Activated naive CD8-positive, alpha-beta T cell (primary cell): ENCODE measurements around the gene VSTM2B.
"Not testable (repeated sequence)": the region's sequence is repeated elsewhere in the genome, so short reads cannot be mapped to it uniquely, and the experiment has no call there.

Experiments used
- H3K27ac Mint-ChIP-seq: one replicate; pipeline ENCODE4 v1.8.0; 2021; ENCODE audit warnings: mixed read lengths
- H3K27me3 Mint-ChIP-seq: one replicate; pipeline ENCODE4 v1.8.0; 2021; ENCODE audit warnings: mixed read lengths
- H3K36me3 Mint-ChIP-seq: one replicate; pipeline ENCODE4 v1.8.0; 2021; ENCODE audit warnings: mixed read lengths
- H3K4me1 Mint-ChIP-seq: one replicate; pipeline ENCODE4 v1.8.0; 2021; ENCODE audit warnings: low read depth, mixed read lengths
- H3K4me3 Mint-ChIP-seq: one replicate; pipeline ENCODE4 v1.8.0; 2021; ENCODE audit warnings: mild to moderate bottlenecking, mixed read lengths
- H3K9me3 Mint-ChIP-seq: one replicate; pipeline ENCODE4 v1.8.0; 2021; ENCODE audit warnings: low read depth, mixed read lengths

The VSTM2B gene

DNA sequence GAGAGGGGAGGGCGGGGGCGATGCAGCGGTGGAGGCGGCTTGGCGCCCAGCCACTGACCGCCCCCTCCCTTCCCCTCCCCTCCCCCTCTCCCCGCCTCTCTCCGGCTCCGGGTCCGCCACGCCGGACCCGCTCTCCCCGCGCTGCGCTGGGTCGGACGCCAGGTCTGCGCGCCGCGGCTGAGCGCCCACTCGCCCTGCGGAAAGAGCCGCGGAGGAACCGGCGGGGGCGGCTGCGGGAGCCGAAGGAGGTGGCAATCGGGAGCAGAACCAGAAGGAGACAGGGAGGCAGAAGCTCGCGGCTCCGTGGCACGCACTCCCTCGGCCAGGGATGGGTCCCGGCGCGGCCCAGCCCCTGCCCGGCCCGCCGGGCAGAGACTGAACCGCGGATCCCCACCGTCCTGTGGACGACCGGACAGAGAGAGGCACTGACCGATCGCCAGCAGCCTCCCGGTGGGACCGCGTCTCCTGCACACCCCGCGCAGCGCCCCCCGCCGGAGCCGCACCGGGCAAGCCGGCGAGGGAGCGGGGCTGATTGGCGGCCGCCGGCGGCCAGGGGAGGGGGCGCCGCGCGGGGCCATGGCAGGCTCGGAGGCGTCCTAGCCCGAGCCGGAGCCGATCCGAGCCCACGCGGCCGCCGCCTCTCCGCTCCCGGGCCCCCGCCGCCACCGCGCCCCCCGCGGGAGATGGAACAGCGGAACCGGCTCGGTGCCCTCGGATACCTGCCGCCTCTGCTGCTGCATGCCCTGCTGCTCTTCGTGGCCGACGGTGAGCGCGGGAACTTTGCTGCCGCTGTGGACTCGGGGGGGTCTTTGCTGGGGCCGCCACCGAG lies at the start of gene VSTM2B:
TSS of gene VSTM2B (plus strand) at position 94 of the 829 bp plus-strand sequence. CDS start at position 684, 590 bp downstream.
- H3K4me1 Mint-ChIP-seq, result peaks cover 21% of the 10 kb centered on the region
- no peaks in the 10 kb centered on the region for H3K9me3 Mint-ChIP-seq
- no peak within 1 kb of the TSS for H3K27ac Mint-ChIP-seq

GRCh38 chr19:29476528-29476927 lies 49.3 kb upstream of the VSTM2B start:
- no peaks in the 10 kb centered on the region for H3K4me1 Mint-ChIP-seq
- peaks cover 5% of the 10 kb centered on the region for H3K36me3 Mint-ChIP-seq
- H3K27ac Mint-ChIP-seq, result no peak overlapping the region
- H3K9me3 Mint-ChIP-seq, result peaks cover 6% of the 10 kb centered on the region
- H3K4me3 Mint-ChIP-seq, result no peak overlapping the region
- H3K27me3 Mint-ChIP-seq, result peaks cover 16% of the 10 kb centered on the region

More for the DNA sequence above, at the start of gene VSTM2B:
- Mint-ChIP-seq H3K27me3 (peaks cover 30% of the 10 kb centered on the region), H3K36me3 (no peaks in the 10 kb centered on the region), H3K4me3 (peak within 1 kb of the TSS; percentile 65)

GRCh38 chr19:29477831-29478577 lies 47.8 kb upstream of the VSTM2B start:
- peaks cover 5% of the 10 kb centered on the region for H3K36me3 Mint-ChIP-seq
- H3K4me3 Mint-ChIP-seq, result no peak overlapping the region
- H3K27me3 Mint-ChIP-seq, result peaks cover 17% of the 10 kb centered on the region
- H3K4me1 Mint-ChIP-seq, result no peaks in the 10 kb centered on the region
- H3K9me3 Mint-ChIP-seq, result peaks cover 6% of the 10 kb centered on the region
- no peak overlapping the region for H3K27ac Mint-ChIP-seq

DNA sequence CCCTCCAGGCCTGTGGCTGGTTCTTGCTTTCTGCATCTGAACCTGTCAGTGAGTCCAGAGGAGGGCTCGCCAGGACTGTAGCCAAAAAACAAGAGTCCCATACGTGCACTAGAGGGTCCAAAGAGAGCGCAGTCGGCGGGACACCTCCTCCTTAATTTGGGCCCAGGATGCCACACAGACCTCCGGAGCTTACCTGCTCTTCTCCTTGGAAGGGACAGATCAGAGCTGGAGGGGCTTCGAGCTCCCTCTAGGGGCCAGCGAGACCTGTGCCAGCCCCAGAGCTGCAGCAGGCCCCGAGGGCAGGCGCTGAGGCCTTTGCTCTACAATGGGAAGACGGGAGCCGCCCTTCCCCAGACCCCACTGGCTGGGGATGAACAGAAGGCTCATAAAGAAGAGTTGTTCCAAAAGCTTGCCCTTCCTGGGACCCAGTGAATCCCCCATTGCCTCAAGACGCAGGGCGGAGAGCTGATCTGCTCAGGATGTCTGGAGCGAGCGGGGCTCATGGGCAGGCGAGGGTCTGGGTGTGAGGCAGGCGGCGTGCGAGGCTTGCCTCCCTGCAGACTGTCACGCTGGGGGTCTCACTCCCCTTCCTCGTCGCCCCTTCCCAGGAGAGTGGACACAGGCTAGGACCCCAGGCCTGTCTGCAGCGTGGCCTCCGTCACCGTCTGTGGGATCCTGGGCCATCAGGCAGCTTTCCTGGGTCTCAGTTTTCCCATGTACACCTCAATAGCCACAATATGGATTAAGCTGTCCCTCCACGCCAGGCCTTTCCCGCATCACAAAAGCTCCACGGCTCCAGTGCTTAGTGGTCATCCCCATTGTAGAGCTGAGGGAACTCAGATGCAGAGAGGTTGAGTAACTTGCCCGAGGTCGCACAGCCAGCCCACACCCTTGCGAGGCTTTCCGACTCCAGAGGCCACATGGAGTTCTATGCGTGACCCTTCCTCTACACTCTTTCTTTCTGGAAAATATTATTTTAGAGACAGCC lies 46.9 kb upstream of the VSTM2B start:
- H3K27ac Mint-ChIP-seq, result no peak overlapping the region
- H3K27me3 Mint-ChIP-seq, result peaks cover 15% of the 10 kb centered on the region
- peaks cover 5% of the 10 kb centered on the region for H3K36me3 Mint-ChIP-seq
- H3K9me3 Mint-ChIP-seq, result peaks cover 6% of the 10 kb centered on the region
- no peak overlapping the region for H3K4me3 Mint-ChIP-seq
- no peaks in the 10 kb centered on the region for H3K4me1 Mint-ChIP-seq

DNA sequence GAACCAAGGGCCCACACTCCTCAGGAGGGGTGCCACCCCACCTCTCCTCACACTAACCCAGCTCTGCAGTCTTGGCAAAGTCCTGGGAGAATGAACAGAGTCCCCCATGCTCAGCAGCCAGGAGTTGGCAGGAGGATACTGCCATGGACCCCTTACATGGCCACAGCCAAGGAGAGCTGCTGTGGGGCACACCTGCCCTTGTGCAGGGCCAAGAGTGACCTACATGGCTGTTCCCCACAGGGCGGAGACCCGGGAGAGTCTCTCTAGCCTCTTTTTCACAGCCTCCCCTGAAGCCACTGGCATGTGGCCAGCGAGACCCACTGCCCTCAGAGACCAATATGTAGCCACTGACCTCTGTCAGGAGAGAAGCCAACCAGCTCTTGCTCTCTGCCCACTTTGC lies 45.9 kb upstream of the VSTM2B start:
- peaks cover 19% of the 10 kb centered on the region for H3K27me3 Mint-ChIP-seq
- peaks cover 5% of the 10 kb centered on the region for H3K36me3 Mint-ChIP-seq
- H3K27ac Mint-ChIP-seq, result no peak overlapping the region
- H3K9me3 Mint-ChIP-seq, result peaks cover 6% of the 10 kb centered on the region
- no peak overlapping the region for H3K4me3 Mint-ChIP-seq
- H3K4me1 Mint-ChIP-seq, result no peaks in the 10 kb centered on the region

DNA sequence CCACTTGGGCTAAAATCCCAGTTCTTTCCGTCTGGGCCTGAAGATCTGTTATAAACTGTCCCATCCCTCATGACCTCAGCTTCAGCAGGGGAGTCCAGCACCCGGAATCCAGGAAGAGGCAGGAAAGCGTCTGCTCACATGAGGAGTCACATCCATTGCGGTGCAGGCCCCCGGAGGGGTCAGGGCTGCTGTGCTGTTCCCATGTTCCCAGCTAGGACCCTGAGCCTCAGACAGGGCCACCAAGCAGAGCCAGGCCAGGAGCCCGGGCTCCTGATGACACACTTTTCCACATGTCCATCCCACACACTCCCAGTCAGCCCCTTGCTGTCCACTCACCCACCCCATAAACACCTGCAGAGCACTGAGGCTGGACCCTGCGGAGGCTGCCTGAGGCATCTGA lies 45.3 kb upstream of the VSTM2B start:
- Mint-ChIP-seq H3K4me1 (no peaks in the 10 kb centered on the region), H3K27me3 (peaks cover 17% of the 10 kb centered on the region), H3K9me3 (peaks cover 6% of the 10 kb centered on the region), H3K27ac (no peak overlapping the region), H3K36me3 (peaks cover 5% of the 10 kb centered on the region), H3K4me3 (no peak overlapping the region)

GRCh38 chr19:29482855-29483640 lies 42.7 kb upstream of the VSTM2B start:
- H3K27me3 Mint-ChIP-seq, result peaks cover 19% of the 10 kb centered on the region
- H3K9me3 Mint-ChIP-seq, result peaks cover 6% of the 10 kb centered on the region
- no peak overlapping the region for H3K27ac Mint-ChIP-seq
- H3K4me1 Mint-ChIP-seq, result no peaks in the 10 kb centered on the region
- H3K4me3 Mint-ChIP-seq, result no peak overlapping the region
- peaks cover 5% of the 10 kb centered on the region for H3K36me3 Mint-ChIP-seq

- Mint-ChIP-seq H3K27me3 (peaks cover 21% of the 10 kb centered on the region), H3K36me3 (peaks cover 5% of the 10 kb centered on the region), H3K9me3 (peaks cover 6% of the 10 kb centered on the region), H3K27ac (no peak overlapping the region), H3K4me1 (no peaks in the 10 kb centered on the region), H3K4me3 (no peak overlapping the region)
Observed at GRCh38 chr19:29483641-29483920, 42.2 kb upstream of the VSTM2B start.

- Mint-ChIP-seq H3K27me3 (peaks cover 21% of the 10 kb centered on the region), H3K9me3 (peaks cover 6% of the 10 kb centered on the region), H3K4me1 (no peaks in the 10 kb centered on the region), H3K4me3 (no peak overlapping the region), H3K36me3 (peaks cover 5% of the 10 kb centered on the region), H3K27ac (no peak overlapping the region)
Observed at GRCh38 chr19:29483944-29484581, 41.7 kb upstream of the VSTM2B start.

DNA sequence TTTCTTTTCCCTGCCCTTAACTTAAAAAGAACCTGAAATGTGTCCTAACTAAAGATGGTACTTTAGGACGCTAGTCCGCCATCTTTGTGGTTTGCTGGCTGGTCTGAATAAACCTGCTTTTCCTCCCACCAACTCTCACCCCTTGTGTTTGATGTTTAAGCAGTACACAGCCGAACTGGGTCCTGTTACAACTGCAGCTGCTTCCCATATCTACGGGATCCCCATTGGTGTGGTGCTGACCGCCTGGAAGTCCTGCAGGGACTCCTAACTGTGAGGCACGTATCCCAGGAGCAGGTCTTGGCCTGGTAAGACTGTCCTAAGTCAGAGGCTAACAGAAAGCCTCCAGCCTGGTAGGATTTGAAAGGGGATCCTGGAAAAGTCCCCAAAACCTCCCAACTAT lies 40.9 kb upstream of the VSTM2B start:
- Mint-ChIP-seq H3K27me3 (peaks cover 28% of the 10 kb centered on the region), H3K27ac (no peak overlapping the region), H3K36me3 (peaks cover 5% of the 10 kb centered on the region), H3K4me1 (no peaks in the 10 kb centered on the region), H3K9me3 (peaks cover 6% of the 10 kb centered on the region), H3K4me3 (no peak overlapping the region)

DNA sequence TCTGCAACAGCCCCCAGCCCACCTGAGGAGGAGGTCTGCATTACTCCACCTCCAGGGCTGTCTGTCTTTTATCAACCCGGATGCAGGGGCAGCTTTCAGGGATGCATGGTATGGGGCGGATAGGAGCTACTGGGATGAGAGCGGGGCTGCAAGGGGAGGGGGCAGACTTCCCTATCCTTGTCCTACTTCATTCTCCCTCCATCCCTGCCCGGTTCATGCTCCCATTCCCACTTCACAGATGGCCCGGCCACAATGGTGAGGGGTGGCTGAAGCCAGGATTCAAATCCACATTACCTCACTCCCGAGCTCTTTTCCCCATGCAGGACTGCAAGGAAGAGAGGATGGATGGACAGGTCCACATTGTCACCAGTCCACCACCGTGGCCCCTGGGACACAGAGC lies 40.5 kb upstream of the VSTM2B start:
- Mint-ChIP-seq H3K27me3 (peaks cover 30% of the 10 kb centered on the region), H3K36me3 (peaks cover 5% of the 10 kb centered on the region), H3K4me1 (no peaks in the 10 kb centered on the region), H3K4me3 (no peak overlapping the region), H3K9me3 (peaks cover 6% of the 10 kb centered on the region), H3K27ac (no peak overlapping the region)

- H3K36me3 Mint-ChIP-seq, H3K4me1 Mint-ChIP-seq, H3K4me3 Mint-ChIP-seq, H3K27ac Mint-ChIP-seq, H3K9me3 Mint-ChIP-seq: not testable (repeated sequence)
- H3K27me3 Mint-ChIP-seq, result peaks cover 31% of the 10 kb centered on the region
Observed at GRCh38 chr19:29486961-29487360, 38.8 kb upstream of the VSTM2B start.

DNA sequence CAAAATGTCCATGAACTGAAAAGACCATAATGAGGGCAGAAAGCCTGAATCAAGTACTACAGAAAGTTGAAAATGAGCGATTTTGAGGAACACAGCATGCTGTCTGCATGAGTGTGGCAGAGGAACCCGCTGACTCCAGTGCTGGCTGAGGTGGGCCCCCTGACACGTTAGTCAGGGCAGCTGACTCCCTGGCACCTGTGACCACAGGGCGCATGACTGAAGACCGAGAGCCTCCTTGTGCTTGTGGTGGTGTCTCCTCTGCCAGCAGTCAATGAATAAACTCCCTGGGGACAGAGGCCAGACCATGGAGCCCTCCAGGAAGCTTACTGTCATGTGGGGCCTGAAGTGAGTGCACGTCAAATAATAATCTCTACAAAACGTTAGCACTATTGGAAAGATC lies 38.4 kb upstream of the VSTM2B start:
- no peak overlapping the region for H3K27ac Mint-ChIP-seq
- no peaks in the 10 kb centered on the region for H3K36me3 Mint-ChIP-seq

GRCh38 chr19:29488316-29488715 lies 37.5 kb upstream of the VSTM2B start:
- Mint-ChIP-seq H3K27ac (no peak overlapping the region), H3K4me1 (peaks cover 2% of the 10 kb centered on the region), H3K9me3 (no peaks in the 10 kb centered on the region), H3K36me3 (no peaks in the 10 kb centered on the region), H3K4me3 (no peak overlapping the region), H3K27me3 (peaks cover 39% of the 10 kb centered on the region)

More for the DNA sequence above, 38.4 kb upstream of the VSTM2B start:
- Mint-ChIP-seq H3K9me3 (no peaks in the 10 kb centered on the region), H3K4me3 (no peak overlapping the region), H3K4me1 (peaks cover under 1% of the 10 kb centered on the region), H3K27me3 (peaks cover 34% of the 10 kb centered on the region)
